BLaER1 treated with 17β-estradiol and CSF1 and Interleukin-3, amounts not matched to agents 10 nM and 100 nM (cell line): ENCODE results near the gene CACHD1.
A peak's percentile ranks its signal among the peaks of the same experiment; 100 is the strongest.

Source experiments
- H3K27ac ChIP-seq, 11 experiments: shearing (Covaris generic); formaldehyde crosslinking; 2 replicates each; pipeline ENCODE4 v1.8.1; 2022
- H3K27me3 ChIP-seq, 11 experiments: shearing (Covaris generic); formaldehyde crosslinking; 2 replicates each; pipeline ENCODE4 v1.8.1; 2022
- H3K36me3 ChIP-seq, 11 experiments: shearing (Covaris generic); formaldehyde crosslinking; 2 replicates each; pipeline ENCODE4 v1.8.1; 2022
- H3K4me1 ChIP-seq, 10 experiments: shearing (Covaris generic); formaldehyde crosslinking; 2 replicates each; pipeline ENCODE4 v1.8.1; 2022
- H3K4me2 ChIP-seq, 11 experiments: shearing (Covaris generic); formaldehyde crosslinking; 2 replicates each; pipeline ENCODE4 v1.8.1; 2022
- H3K4me3 ChIP-seq, 10 experiments: shearing (Covaris generic); formaldehyde crosslinking; 2 replicates each; pipeline ENCODE4 v1.8.1; 2022
- H3K9ac ChIP-seq, 11 experiments: shearing (Covaris generic); formaldehyde crosslinking; 2 replicates each; pipeline ENCODE4 v1.8.1; 2022
- H3K9me3 ChIP-seq, 11 experiments: shearing (Covaris generic); formaldehyde crosslinking; replicated peaks in 1 of 11; 2 replicates each; pipeline ENCODE4 v1.8.1; 2022
- H4K20me1 ChIP-seq, 11 experiments: shearing (Covaris generic); formaldehyde crosslinking; 2 replicates each; pipeline ENCODE4 v1.8.1; 2022
- Cebpa-rat ChIP-seq, 11 experiments: shearing (Covaris generic); IDR thresholded peaks; 2 replicates each; pipeline ENCODE4 v1.8.1; 2022

CACHD1 gene

GRCh38 chr1:64469977-64470664 lies at the start of gene CACHD1:
Gene CACHD1, plus strand, starts transcription at chr1:64470129. Its CDS starts 616 bp downstream, at chr1:64470745.
- peaks cover 0 to 30% (median 3%) of the 10 kb centered on the region in 11 experiments; a peak in 6 of 22 replicates for H4K20me1 ChIP-seq
- peaks cover 0 to 23% (median 6%) of the 10 kb centered on the region in 11 experiments; a peak in 8 of 22 replicates for H3K27me3 ChIP-seq
- H3K4me1 ChIP-seq: peaks cover 7 to 40% (median 30%) of the 10 kb centered on the region in 10 experiments; a peak in 19 of 20 replicates
- TF ChIP-seq Cebpa-rat (IDR thresholded peaks at IDR 0.05): no peak
- no peaks in the 10 kb centered on the region for H3K9me3 ChIP-seq
- no peaks in the 10 kb centered on the region for H3K36me3 ChIP-seq
- H3K27ac ChIP-seq: peak within 1 kb of the TSS; percentile 43 to 92 (median 87); a peak in 21 of 22 replicates
- H3K4me3 ChIP-seq: peak within 1 kb of the TSS; percentile 81 to 90 (median 88)
- peak within 1 kb of the TSS; percentile 95 to 99 (median 97) for H3K4me2 ChIP-seq
- peak within 1 kb of the TSS; percentile 79 to 93 (median 89) for H3K9ac ChIP-seq

- H3K9ac ChIP-seq: no peak overlapping the region
- no peaks in the 10 kb centered on the region for H3K27me3 ChIP-seq
- H3K9me3 ChIP-seq: no peaks in the 10 kb centered on the region
- TF ChIP-seq Cebpa-rat (IDR thresholded peaks at IDR 0.05): no peak
- H3K4me1 ChIP-seq: no peaks in the 10 kb centered on the region
- no peak overlapping the region for H3K4me3 ChIP-seq
- H3K4me2 ChIP-seq: no peak overlapping the region
- no peaks in the 10 kb centered on the region for H4K20me1 ChIP-seq
- H3K27ac ChIP-seq: no peak overlapping the region
- H3K36me3 ChIP-seq: no peaks in the 10 kb centered on the region
Observed at GRCh38 chr1:64421377-64421776, 48.6 kb upstream of the CACHD1 start.

GRCh38 chr1:64423526-64423925 lies 46.4 kb upstream of the CACHD1 start:
- no peak overlapping the region for H3K9ac ChIP-seq
- no peak for TF ChIP-seq Cebpa-rat (IDR thresholded peaks at IDR 0.05)

GRCh38 chr1:64424412-64424811 lies 45.5 kb upstream of the CACHD1 start:
- no peaks in the 10 kb centered on the region for H3K27me3 ChIP-seq
- H3K9ac ChIP-seq: no peak overlapping the region
- no peak for TF ChIP-seq Cebpa-rat (IDR thresholded peaks at IDR 0.05)
- H4K20me1 ChIP-seq: no peaks in the 10 kb centered on the region
- no peak overlapping the region for H3K27ac ChIP-seq
- H3K4me3 ChIP-seq: no peak overlapping the region
- no peaks in the 10 kb centered on the region for H3K4me1 ChIP-seq
- H3K36me3 ChIP-seq: no peaks in the 10 kb centered on the region
- no peak overlapping the region for H3K4me2 ChIP-seq
- H3K9me3 ChIP-seq: no peaks in the 10 kb centered on the region

More at GRCh38 chr1:64423526-64423925, 46.4 kb upstream of the CACHD1 start:
- Histone ChIP-seq H3K9me3 (no peaks in the 10 kb centered on the region), H3K27ac (no peak overlapping the region), H3K4me1 (no peaks in the 10 kb centered on the region), H3K4me2 (no peak overlapping the region), H3K36me3 (no peaks in the 10 kb centered on the region), H4K20me1 (no peaks in the 10 kb centered on the region), H3K4me3 (no peak overlapping the region), H3K27me3 (no peaks in the 10 kb centered on the region)

- TF ChIP-seq Cebpa-rat (IDR thresholded peaks at IDR 0.05): no peak
- H3K27me3 ChIP-seq: no peaks in the 10 kb centered on the region
- H3K4me1 ChIP-seq: no peaks in the 10 kb centered on the region
- H3K27ac ChIP-seq: no peak overlapping the region
- no peaks in the 10 kb centered on the region for H4K20me1 ChIP-seq
- no peak overlapping the region for H3K4me3 ChIP-seq
- H3K4me2 ChIP-seq: no peak overlapping the region
- no peaks in the 10 kb centered on the region for H3K36me3 ChIP-seq
- no peaks in the 10 kb centered on the region for H3K9me3 ChIP-seq
- no peak overlapping the region for H3K9ac ChIP-seq
Observed at GRCh38 chr1:64425521-64425920, 44.4 kb upstream of the CACHD1 start.

- no peaks in the 10 kb centered on the region for H4K20me1 ChIP-seq
- no peaks in the 10 kb centered on the region for H3K4me1 ChIP-seq
- no peak overlapping the region for H3K4me2 ChIP-seq
- H3K4me3 ChIP-seq: no peak overlapping the region
- TF ChIP-seq Cebpa-rat (IDR thresholded peaks at IDR 0.05): no peak
- no peaks in the 10 kb centered on the region for H3K36me3 ChIP-seq
- H3K27ac ChIP-seq: no peak overlapping the region
- H3K27me3 ChIP-seq: no peaks in the 10 kb centered on the region
- no peaks in the 10 kb centered on the region for H3K9me3 ChIP-seq
- H3K9ac ChIP-seq: no peak overlapping the region
Observed at GRCh38 chr1:64426681-64427080, 43.2 kb upstream of the CACHD1 start.

- no peaks in the 10 kb centered on the region for H3K27me3 ChIP-seq
- H3K4me2 ChIP-seq: no peak overlapping the region
- no peak overlapping the region for H3K4me3 ChIP-seq
- no peak for TF ChIP-seq Cebpa-rat (IDR thresholded peaks at IDR 0.05)
- no peaks in the 10 kb centered on the region for H4K20me1 ChIP-seq
- no peaks in the 10 kb centered on the region for H3K9me3 ChIP-seq
- no peak overlapping the region for H3K9ac ChIP-seq
- no peaks in the 10 kb centered on the region for H3K36me3 ChIP-seq
- no peaks in the 10 kb centered on the region for H3K4me1 ChIP-seq
- no peak overlapping the region for H3K27ac ChIP-seq
Observed at GRCh38 chr1:64427879-64428278, 42.0 kb upstream of the CACHD1 start.

GRCh38 chr1:64433308-64433707 lies 36.6 kb upstream of the CACHD1 start:
- TF ChIP-seq Cebpa-rat (IDR thresholded peaks at IDR 0.05): no peak
- no peak overlapping the region for H3K27ac ChIP-seq
- H3K4me2 ChIP-seq: no peak overlapping the region
- H3K4me3 ChIP-seq: no peak overlapping the region
- no peaks in the 10 kb centered on the region for H4K20me1 ChIP-seq
- no peaks in the 10 kb centered on the region for H3K36me3 ChIP-seq
- no peak overlapping the region for H3K9ac ChIP-seq
- H3K4me1 ChIP-seq: no peaks in the 10 kb centered on the region
- H3K9me3 ChIP-seq: no peaks in the 10 kb centered on the region
- H3K27me3 ChIP-seq: no peaks in the 10 kb centered on the region

- H4K20me1 ChIP-seq: no peaks in the 10 kb centered on the region
- H3K4me1 ChIP-seq: no peaks in the 10 kb centered on the region
- no peak for TF ChIP-seq Cebpa-rat (IDR thresholded peaks at IDR 0.05)
- no peak overlapping the region for H3K4me2 ChIP-seq
- H3K36me3 ChIP-seq: no peaks in the 10 kb centered on the region
- H3K9ac ChIP-seq: no peak overlapping the region
- H3K4me3 ChIP-seq: no peak overlapping the region
- H3K9me3 ChIP-seq: no peaks in the 10 kb centered on the region
- H3K27ac ChIP-seq: no peak overlapping the region
- H3K27me3 ChIP-seq: no peaks in the 10 kb centered on the region
Observed at GRCh38 chr1:64433747-64434146, 36.2 kb upstream of the CACHD1 start.

GRCh38 chr1:64435000-64435399 lies 34.9 kb upstream of the CACHD1 start:
- no peak overlapping the region for H3K9ac ChIP-seq
- no peaks in the 10 kb centered on the region for H3K27me3 ChIP-seq
- H3K9me3 ChIP-seq: no peaks in the 10 kb centered on the region
- no peak overlapping the region for H3K4me2 ChIP-seq
- no peak for TF ChIP-seq Cebpa-rat (IDR thresholded peaks at IDR 0.05)
- H3K4me3 ChIP-seq: no peak overlapping the region
- H3K36me3 ChIP-seq: no peaks in the 10 kb centered on the region
- H3K4me1 ChIP-seq: peaks cover 0 to under 1% (median 0%) of the 10 kb centered on the region in 10 experiments; a peak in 1 of 20 replicates
- H3K27ac ChIP-seq: no peak overlapping the region
- no peaks in the 10 kb centered on the region for H4K20me1 ChIP-seq
